ENCODE data around the gene DCUN1D4.
"Not testable (repeated sequence)": the region's sequence is repeated elsewhere in the genome, so short reads cannot be mapped to it uniquely, and the experiment has no call there.

Gene DCUN1D4

DNA sequence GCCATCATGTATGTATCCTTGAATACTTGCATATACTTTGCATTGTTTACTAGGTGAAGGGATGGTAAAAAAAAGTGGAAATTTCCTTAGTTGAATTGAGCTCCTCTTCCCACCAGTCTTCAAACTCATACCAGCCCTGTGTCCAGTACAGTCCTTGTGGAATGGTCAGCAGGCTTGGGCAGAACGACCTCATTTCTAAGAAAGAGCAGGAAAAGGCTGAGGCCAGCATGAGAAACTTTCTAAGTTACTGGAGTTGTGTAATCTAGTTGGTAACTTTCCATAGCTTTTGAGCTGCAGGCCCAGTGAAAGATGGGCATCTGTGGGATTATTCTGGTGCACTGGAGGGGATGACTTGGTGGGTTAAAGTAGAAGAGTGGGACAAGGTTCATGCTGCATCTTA is 87.6 kb downstream of the DCUN1D4 start:
- no peak for TF ChIP-seq CTCF (conservative IDR thresholded peaks at IDR 0.05; ENCODE audit: low read depth, low read length)
- DNase-seq (ENCODE audit: low read depth), result peak; percentile 22
- no peak overlapping the region for H3K4me3 ChIP-seq (ENCODE audit: low read depth, low read length)

- DNase-seq (ENCODE audit: low read depth), result no peak
- no peak overlapping the region for H3K4me3 ChIP-seq (ENCODE audit: low read depth, low read length)
- TF ChIP-seq CTCF (conservative IDR thresholded peaks at IDR 0.05; ENCODE audit: low read depth, low read length), result no peak
Observed at GRCh38 chr4:51931461-51931860, 88.5 kb downstream of the DCUN1D4 start.

GRCh38 chr4:51932261-51932660 is 89.3 kb downstream of the DCUN1D4 start:
- peak; percentile 77 for DNase-seq (ENCODE audit: low read depth)
- H3K4me3 ChIP-seq (ENCODE audit: low read depth, low read length), result no peak overlapping the region
- TF ChIP-seq CTCF (conservative IDR thresholded peaks at IDR 0.05; ENCODE audit: low read depth, low read length), result no peak

- H3K4me3 ChIP-seq (ENCODE audit: low read depth, low read length), result no peak overlapping the region
- no peak for TF ChIP-seq CTCF (conservative IDR thresholded peaks at IDR 0.05; ENCODE audit: low read depth, low read length)
- DNase-seq (ENCODE audit: low read depth), result no peak
Observed at GRCh38 chr4:51932684-51933083, 89.7 kb downstream of the DCUN1D4 start.

GRCh38 chr4:51940460-51940859 is 97.5 kb downstream of the DCUN1D4 start:
- not testable (repeated sequence) for H3K4me3 ChIP-seq (ENCODE audit: low read depth, low read length); DNase-seq (ENCODE audit: low read depth)

GRCh38 chr4:51942108-51942832 is 99.3 kb downstream of the DCUN1D4 start:
- TF ChIP-seq CTCF (conservative IDR thresholded peaks at IDR 0.05; ENCODE audit: low read depth, low read length), result no peak
- H3K4me3 ChIP-seq (ENCODE audit: low read depth, low read length), result no peak overlapping the region
- DNase-seq (ENCODE audit: low read depth), result no peak

- no peak overlapping the region for H3K4me3 ChIP-seq (ENCODE audit: low read depth, low read length)
- TF ChIP-seq CTCF (conservative IDR thresholded peaks at IDR 0.05; ENCODE audit: low read depth, low read length), result no peak
- no peak for DNase-seq (ENCODE audit: low read depth)
Observed at GRCh38 chr4:51942833-51943215, 99.9 kb downstream of the DCUN1D4 start.
